ENCODE data around the gene NHEJ1.

DNA sequence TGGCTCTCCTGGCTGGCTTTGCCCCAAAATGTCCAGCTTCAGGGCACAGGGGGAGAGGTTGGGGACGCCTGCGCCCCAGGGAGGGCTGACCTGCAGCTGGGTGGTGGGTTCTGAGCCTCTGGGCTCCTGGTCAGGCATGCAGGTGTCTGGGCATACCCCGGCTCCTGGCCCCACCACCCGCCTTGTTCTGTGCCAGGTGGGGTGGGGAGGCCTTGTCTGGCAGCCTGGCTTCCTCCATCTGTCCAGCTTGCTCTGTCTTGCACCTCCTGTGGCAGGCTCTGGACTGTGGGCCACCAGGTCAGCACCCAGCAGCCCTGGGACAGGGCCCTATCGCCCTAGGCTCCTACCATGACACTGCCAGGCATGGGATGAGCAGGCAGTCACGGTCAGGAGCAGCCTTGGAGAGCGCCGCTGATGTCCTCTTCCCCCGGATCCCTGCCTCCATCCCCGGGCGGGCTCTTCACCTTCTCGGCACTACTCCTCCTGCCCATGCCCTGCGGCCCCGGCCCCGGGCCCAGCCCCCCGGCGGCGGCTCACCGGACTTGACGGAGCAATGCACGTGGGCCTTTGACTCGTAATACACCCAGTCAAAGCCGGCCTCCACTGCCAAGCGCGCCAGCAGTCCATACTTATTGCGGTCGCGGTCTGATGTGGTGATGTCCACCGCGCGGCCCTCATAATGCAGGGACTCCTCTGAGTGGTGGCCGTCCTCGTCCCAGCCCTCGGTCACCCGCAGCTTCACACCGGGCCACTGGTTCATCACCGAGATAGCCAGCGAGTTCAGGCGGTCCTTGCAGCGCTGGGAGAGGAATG is 103.5 kb downstream of the NHEJ1 start:
- TF ChIP-seq, protein P1, sequence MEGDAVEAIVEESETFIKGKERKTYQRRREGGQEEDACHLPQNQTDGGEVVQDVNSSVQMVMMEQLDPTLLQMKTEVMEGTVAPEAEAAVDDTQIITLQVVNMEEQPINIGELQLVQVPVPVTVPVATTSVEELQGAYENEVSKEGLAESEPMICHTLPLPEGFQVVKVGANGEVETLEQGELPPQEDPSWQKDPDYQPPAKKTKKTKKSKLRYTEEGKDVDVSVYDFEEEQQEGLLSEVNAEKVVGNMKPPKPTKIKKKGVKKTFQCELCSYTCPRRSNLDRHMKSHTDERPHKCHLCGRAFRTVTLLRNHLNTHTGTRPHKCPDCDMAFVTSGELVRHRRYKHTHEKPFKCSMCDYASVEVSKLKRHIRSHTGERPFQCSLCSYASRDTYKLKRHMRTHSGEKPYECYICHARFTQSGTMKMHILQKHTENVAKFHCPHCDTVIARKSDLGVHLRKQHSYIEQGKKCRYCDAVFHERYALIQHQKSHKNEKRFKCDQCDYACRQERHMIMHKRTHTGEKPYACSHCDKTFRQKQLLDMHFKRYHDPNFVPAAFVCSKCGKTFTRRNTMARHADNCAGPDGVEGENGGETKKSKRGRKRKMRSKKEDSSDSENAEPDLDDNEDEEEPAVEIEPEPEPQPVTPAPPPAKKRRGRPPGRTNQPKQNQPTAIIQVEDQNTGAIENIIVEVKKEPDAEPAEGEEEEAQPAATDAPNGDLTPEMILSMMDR (optimal IDR thresholded peaks at IDR 0.05 in 1 of 3, IDR thresholded peaks at IDR 0.05 in 1 of 3, conservative IDR thresholded peaks at IDR 0.05 in 1 of 3; ENCODE audit: extremely low read depth in 1 of 3, insufficient read depth in 2 of 3, low read length in 3 of 3), result no peak
- TF ChIP-seq EZH2 (IDR thresholded peaks at IDR 0.05; ENCODE audit: low read length), result no peak
